GM19099 (cell line): Measurements from ENCODE around the gene FBRSL1.

Experiments used
- POLR2A ChIP-seq: IDR thresholded peaks from 3 replicates; pipeline ENCODE4 v1.6.1; 2011; ENCODE audit warnings: low read depth; ENCODE audit not compliant: insufficient read length; ENCODE audit errors: extremely low read depth

The FBRSL1 gene

DNA sequence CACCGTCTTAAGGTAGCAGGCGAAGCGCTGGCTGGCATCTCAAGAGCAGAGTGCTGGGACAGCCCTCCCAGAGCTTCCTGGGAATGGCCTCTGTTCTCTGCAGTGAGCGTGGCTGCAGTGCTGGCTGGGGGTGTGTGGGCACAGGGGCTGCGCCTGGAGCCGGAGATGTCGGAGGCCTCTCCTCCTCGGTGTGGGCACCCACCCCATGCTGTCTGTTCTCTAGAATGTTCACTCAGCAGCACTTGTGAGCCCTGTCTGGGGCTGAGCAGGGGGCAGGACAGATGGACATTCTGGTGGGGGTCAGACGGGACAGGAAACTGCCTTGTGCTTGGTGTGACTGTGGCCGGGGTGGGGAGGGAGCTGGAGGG lies 15.9 kb downstream of the FBRSL1 start:
- no peak for TF ChIP-seq POLR2A

DNA sequence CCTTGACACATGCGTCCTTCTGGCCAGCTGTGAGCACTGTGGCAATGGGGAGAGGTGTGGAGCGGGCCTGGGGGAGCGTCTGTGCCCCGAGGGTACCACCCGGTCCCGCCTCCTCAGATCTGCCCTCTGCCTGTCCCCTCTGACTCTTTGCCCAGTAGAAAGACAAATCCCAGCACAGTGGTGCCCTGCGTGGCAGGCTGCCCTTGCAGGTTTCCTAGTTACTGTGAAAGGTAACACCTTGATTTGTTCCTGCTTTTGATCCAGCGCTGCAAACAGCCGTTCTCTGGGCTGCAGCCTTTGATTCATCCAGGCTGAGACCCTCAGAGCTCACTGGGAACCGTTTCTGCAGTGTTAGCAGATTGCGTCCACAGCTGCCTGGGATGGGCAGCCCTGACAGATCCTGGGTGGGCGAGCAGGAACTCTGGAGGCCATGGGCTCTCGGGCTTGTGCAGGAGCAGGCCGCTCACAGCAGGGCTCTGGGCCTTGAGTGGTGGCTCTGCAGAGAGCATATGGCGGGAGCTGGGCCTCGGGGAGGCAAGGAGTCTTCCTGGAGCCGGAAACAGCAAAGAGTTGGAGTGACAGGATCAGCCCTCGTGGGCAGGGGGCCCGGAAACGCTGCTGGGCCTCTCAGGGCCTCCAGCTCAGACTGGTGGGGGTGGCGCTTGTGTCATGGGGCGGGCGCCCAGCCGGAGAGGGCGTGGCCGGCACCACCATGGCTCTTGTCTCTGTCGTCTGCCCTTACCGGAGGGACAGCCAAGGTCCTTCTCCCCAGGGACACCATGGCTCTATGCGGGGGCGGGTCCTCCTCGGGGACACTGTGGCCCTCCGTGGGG lies 16.6 kb downstream of the FBRSL1 start:
- TF ChIP-seq POLR2A = no peak

DNA sequence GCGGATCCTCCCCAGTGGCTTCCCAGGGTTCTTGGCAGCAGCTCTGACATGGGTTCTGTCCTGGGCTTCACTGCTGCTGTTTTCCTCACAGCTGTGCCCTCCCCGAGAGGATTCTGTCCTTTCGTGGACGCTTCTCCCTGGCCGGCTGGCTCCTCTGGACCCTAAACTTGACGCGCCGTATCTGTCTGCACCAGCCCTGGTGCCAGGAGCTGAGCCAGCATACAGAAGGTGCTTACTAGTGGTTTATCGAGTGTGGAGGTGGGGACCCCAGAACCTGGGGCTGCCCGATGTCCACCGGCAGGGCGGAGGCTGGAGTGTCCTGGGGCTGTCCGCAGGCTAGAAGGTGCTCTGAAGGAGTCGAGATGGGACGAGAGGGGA lies 17.2 kb downstream of the FBRSL1 start:
- no peak for TF ChIP-seq POLR2A

DNA sequence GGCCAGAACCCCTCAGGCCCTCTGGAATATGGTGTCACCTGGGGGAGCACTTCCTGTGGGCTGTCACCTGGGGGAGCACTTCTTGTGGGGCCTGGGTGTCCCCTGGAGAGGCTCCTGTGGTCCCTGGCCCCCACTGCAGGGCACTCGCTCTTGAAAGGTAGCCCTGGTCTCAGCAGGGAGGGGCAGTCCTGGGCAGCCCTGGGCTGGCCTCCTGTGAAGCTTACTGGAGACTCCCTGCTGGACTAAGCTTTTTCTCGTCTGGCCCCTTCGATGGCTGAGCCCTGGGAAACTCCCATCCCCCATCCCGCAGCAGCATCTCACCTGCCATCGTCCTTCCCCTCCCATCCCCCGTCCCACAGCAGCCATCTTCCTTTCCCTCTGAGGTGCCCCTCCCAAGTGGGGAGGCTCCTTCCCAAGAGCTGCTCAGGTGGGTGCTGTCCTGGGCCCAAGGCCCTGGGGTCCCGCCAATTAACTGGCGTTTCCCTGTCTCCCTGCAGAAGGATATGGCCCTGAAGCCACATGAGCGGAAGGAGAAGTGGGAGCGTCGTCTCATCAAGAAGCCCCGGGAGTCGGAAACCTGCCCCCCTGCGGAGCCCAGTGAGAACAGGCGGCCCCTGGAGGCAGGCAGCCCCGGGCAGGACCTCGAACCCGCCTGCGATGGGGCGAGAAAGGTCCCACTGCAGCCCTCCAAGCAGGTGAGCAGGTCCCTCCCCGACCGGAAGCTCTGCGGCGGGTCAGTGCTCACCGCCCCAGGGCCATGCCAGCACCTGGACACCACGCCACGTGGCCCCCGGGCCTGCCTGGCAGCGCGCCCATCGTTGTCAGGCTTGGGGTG lies 17.9 kb downstream of the FBRSL1 start:
- no peak for TF ChIP-seq POLR2A

DNA sequence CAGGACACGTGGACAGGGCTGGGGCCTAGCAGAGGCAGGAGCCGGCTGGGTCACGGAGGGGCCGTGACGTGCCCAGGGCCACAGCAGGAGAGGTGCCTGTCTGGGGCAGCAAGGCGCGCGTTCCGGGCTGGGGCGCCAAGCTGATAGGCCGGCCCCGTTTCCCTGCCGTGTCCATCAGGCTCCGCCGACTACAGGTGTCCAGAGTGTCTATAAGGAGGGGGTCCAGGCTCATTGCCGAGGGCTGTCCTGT lies 18.5 kb downstream of the FBRSL1 start:
- TF ChIP-seq POLR2A = no peak

DNA sequence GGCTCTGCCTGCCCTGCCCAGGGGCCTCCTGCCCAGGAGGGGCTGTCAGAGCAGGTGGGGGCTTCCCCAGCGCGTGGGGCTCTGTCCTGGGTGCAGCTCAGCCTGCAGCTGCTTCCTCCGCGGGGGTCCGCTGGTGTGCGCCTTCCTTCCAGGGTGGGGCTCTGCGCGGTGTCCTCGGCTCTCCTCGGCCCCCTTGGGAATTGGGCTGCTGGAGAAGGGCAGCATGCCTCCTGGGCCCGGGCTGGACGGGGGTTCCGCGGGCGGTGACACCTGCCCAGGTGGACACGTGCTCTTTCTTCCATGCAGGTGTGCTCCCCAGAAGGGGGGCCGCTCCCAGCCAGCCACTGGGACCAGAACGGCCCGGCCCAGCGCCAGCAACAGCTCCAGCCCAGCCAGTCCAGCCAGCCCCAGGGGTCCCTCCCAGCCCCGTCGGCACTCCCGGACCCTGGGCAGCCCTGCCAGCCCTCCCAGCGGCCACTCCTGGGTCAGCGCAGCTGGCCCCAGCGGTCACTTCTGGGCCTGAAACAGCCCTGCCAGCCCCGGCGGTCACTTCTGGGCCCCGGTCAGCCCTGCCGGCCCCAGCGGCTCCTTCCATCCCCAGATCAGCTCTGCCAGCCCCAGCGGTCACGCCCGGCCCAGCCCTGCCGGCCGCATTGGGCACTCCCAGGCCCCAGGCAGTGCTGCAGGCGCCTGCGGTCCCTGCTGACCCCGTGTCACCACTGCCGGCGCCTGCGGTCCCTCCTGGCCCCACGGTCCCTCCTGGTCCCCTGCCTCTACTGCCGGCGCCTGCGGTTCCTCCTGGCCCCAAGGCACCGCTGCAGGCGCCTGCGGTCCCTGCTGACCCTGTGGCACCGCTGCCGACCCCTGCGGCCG lies 19.1 kb downstream of the FBRSL1 start:
- no peak for TF ChIP-seq POLR2A

DNA sequence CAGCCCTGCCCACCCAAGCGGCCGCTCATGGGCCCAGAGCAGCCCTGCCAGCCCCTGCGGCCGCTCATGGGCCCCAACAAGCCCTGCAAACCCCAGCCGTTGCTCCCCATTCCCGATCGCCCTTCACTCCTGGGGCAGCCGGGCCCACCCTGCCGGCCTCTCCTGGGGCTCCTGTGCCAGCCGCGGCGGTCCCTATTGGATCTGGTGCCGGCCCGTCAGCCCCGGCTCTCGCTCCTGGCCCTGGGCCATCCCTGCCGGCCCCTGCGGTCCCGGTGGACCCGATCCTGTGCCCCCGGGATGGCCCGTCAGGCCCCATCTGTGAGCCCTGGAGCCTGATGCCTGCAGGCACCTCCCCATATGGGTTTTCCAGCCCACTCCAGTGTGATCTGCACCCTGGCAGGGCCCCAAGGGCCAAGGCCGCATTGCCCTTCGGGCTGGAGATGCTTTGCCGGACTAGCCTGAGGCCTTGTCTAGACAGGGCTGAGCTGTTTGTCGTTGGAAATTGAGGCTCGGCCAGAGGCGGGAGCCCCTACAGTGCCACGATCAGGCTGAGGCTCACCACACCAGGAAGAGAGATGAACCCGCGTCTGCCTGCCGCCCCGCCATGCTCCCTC lies 20.3 kb downstream of the FBRSL1 start:
- TF ChIP-seq POLR2A = no peak

DNA sequence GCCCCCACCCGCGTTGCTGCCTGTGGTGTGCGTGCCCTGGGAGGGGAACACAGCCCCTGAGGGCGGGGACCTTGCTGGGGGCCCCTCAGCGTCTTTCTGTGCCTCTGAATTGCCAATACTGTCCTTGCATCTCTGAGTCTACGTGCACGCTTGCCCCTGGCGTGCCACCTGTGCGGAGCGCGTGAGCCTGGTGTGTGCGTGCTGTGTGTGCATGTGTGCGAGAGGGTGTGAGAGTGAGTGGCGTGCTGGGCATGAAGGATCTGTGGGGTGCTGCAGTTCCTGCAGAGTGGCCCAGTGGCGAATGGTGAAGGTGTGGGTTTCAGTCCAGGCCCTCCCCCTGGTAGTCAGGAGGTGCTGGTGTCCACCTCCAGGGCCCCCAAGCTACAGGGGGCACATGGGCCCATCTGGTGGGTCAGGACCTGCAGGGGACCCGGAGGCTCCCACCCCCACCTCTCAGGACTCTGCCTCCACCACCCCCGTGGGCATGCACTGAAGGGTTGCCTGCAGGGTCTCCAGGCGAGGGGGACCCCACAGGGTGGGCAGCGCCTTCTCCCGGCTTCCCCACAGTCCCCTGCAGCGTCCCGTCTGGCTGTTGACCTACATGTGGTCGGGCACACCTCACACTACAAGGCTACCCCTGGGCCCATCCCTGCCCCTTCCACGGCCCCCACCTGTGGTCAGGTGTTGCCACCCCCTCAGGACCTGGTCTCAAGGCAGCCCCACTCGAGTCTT lies 21.0 kb downstream of the FBRSL1 start:
- no peak for TF ChIP-seq POLR2A

DNA sequence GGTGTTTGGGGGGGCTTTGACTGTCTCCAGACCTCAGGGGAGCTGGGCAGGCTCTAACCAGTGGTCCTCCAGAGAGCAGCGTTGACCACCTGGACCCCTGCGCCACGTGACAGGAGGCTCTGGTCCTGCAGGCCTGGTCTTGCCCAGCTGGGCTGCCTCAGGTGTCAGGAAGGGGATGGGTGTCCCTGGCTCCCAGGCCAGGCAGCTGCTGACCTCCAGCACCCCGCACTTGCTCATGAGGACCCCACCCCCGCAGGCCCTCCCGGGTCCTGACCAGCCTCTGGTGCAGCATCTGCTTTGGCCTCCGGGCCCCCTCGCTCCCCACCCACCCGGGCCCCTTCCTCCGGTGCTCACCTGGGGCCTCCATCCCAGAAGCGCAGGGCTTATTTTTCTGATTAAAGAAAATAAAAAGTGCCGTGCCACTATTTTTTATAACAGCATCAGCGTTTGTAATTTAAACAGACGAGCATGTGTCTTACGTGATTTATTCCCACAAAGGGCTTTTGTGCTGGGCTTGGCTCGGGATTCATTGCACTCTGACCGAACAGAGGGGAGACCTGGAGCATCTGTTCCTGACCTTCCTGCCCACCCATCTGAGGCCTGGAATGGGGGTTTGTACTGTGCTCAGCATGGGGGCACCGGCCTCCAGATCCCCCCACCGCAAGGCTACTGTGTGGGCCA lies 21.7 kb downstream of the FBRSL1 start:
- TF ChIP-seq POLR2A = no peak

DNA sequence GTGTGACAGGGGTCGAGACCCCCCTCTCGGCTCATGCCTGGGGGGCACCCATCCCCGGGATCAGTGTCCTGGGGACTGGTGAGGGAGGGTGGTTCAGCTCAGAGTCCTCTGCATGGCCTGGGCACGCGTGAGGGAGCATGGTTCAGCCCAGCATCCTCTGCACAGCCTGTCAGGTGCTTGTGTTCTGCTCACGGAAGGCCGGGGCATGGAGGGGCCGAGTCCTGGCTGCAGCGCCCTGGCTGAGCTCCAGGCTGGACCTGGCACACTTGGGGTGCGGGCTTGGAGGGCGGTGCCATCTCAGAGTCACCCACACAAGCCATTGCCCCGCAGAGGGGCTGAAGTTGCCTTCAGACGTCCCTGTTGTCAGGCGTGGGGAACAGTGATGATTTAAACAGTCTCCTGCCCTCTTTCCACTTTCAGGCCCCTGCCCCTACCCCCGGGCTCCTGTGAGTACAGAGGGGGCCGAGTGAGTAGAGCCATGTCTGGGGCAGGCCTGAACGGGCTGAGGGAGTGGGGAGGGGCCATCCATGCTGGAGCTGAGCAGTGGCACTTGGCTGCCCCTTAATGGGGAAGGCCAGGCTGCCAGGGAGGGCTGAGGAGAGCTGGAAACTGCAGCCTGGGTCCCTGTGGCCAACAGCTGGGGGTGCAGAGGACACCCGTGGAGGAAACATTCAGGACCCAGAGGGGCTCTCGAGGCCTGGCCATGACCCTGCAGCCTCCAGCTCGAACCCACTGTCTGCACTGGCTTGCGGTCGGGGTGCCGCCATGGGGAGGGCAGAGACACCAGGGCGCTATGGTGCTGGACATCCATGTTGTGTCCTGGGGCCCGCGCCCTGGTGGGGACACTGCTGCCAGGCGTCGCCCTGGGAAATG lies 22.5 kb downstream of the FBRSL1 start:
- no peak for TF ChIP-seq POLR2A

DNA sequence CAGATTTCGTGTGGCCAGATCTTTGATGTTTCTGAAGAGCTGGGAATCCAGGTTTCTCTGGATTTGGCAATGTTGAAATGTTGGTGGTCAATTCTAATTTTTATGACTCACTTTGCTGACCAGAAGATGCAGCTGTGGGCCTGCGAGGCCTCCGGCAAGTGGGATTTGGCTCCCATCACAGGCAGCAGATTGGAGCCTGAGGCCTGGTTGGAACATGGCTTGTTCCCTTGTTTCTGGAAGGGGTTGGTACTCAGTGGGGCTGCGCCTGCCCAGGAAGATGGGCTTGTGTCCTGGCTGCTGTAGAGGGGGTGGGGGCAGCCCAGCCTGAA lies 23.1 kb downstream of the FBRSL1 start:
- TF ChIP-seq POLR2A = no peak

DNA sequence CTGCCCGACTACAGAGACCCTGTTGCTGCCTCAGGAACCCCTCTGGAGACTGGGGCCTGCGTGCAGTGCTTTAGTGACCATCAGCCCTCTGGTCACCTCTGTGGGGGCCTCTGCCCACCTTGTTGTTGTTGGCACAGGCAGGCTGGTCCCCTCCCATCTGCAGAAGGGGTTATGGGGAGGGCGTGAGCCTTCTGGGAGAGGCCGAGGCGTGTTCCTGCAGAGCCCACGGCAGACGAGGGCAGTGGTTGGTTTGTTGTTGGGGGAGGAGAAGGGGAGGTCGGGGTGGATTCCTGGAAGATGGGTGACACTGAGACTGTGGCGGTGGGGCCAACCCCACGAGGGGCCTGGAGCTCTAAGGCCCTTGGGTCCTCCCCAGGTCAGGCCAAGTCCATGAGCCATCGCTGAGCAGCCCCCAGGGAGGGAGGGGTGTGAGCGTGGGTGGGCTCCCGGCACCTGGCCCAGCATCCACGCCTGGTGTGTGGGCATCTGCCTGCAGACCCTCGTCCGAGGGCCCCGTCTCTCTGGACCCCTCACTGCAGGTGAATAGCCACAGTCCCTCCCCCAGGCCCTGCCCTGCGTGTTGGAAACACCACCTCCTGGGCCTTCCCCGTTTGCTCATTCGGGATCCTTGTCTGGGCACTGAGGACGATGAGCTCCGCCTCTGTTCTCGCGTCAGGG lies 23.6 kb downstream of the FBRSL1 start:
- TF ChIP-seq POLR2A = no peak
